Activated B cell treated with CpG ODN at 0.5 μM for 24 hours (primary cell): ENCODE data around the gene CDC27. TPM values are rescaled to one million over a fixed set of nuclear protein-coding genes. Genes with fewer than 3 reads are reported as not detected.

Experiments used
- ATAC-seq: fragments of 200-7000 bp; cut with Tn5 transposase; one replicate; pipeline ENCODE4 v1.10.0; 2021; ENCODE audit warnings: low read depth, mild to moderate bottlenecking, moderate library complexity
- CTCF ChIA-PET: fragments of 350-600 bp; sonication (Branson Sonifier 250); formaldehyde crosslinking; loops from one replicate; lab custom pipeline; 2021; ENCODE audit warnings: antibody characterized with exemption; lab: Charles Lee
- POLR2A ChIA-PET: fragments of 350-600 bp; sonication (Branson Sonifier 250); formaldehyde crosslinking; loops from one replicate; lab custom pipeline; 2021; ENCODE audit warnings: antibody characterized with exemption; lab: Charles Lee
- DNase-seq: peaks from one replicate; pipeline ENCODE4 v3.0.0; 2022
- H3K27ac Mint-ChIP-seq: one replicate; pipeline ENCODE4 v1.8.0; 2020; ENCODE audit warnings: mixed read lengths
- H3K27me3 Mint-ChIP-seq: one replicate; pipeline ENCODE4 v1.8.0; 2021; ENCODE audit warnings: mixed read lengths
- H3K36me3 Mint-ChIP-seq: one replicate; pipeline ENCODE4 v1.8.0; 2021; ENCODE audit warnings: low read depth, mixed read lengths
- H3K4me1 Mint-ChIP-seq: one replicate; pipeline ENCODE4 v1.8.0; 2021; ENCODE audit warnings: mixed read lengths
- H3K4me3 Mint-ChIP-seq: one replicate; pipeline ENCODE4 v1.8.0; 2020; ENCODE audit warnings: mild to moderate bottlenecking, mixed read lengths
- H3K9me3 Mint-ChIP-seq: one replicate; pipeline ENCODE4 v1.8.0; 2020; ENCODE audit warnings: mixed read lengths
- CTCF ChIP-seq: fragments of 200-600 bp; IDR thresholded peaks from one replicate; pipeline ENCODE4 v1.8.0; 2022; ENCODE audit warnings: antibody characterized with exemption, mild to moderate bottlenecking
- intact Hi-C: fragments of 100-400 bp; cut with micrococcal nuclease; formaldehyde crosslinking; loops from one replicate; pipeline ENCODE4 v1.15.1; 2024
- total RNA-seq: library from RNA; stranded (reverse); gene quantifications from 2 replicates; pipeline ENCODE4 v1.2.3, GENCODE V29; 2022

The CDC27 gene
- total RNA-seq, 1 donor from 2014 or later: 72.5 TPM

- Mint-ChIP-seq H3K9me3 (no peaks in the 10 kb centered on the region), H3K36me3 (no peaks in the 10 kb centered on the region), H3K4me3 (no peak overlapping the region), H3K27ac (no peak overlapping the region), H3K4me1 (peaks cover 26% of the 10 kb centered on the region), H3K27me3 (no peaks in the 10 kb centered on the region)
- DNase-seq (no peak), ATAC-seq (no peak)
- no peak for TF ChIP-seq CTCF
- intact Hi-C loops: no loop called here
- ChIA-PET CTCF (interaction anchor here (0.8 to 4.6 kb wide), 2 partner anchors 83 kb away, joined by 3 to 129 read pairs; no protein-coding TSS in a partner anchor), POLR2A (no interaction called here)
Measured at GRCh38 chr17:47232465-47232864, 43.4 kb upstream of the CDC27 start.

DNA sequence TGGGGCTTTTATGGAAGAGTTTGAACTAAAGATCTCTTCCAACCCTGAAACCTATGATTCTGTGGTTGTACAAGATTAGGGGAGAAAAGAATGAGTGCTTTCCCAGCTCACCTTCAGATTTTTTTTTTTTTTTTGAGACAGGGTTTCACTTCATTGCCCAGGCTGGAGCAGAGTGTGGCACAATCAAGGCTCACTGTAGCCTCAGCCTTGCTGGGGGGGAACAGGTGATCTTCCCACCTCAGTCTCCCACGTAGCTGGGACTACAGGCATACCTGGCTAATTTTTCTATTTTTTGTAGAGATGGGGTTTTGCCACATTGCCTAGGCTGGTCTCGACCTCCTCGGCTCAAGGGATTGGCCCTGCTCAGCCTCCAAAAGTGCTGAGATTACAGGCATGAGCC lies 42.8 kb upstream of the CDC27 start:
- ChIA-PET POLR2A (interaction anchor here (0.9 to 1.9 kb wide), 2 partner anchors 24 to 84 kb away, joined by 3 to 17 read pairs; no protein-coding TSS in a partner anchor), CTCF (interaction anchor here (1.8 to 4.6 kb wide), 3 partner anchors 80 to 93 kb away, joined by 7 to 129 read pairs (median 8); partner anchors contain the start of gene EFCAB13)
- no peak overlapping the region for H3K4me3 Mint-ChIP-seq
- H3K36me3 Mint-ChIP-seq: no peaks in the 10 kb centered on the region
- DNase-seq (no peak), ATAC-seq (no peak)
- TF ChIP-seq CTCF: no peak
- H3K4me1 Mint-ChIP-seq: peaks cover 26% of the 10 kb centered on the region
- no peak overlapping the region for H3K27ac Mint-ChIP-seq
- no peaks in the 10 kb centered on the region for H3K27me3 Mint-ChIP-seq
- intact Hi-C loops: loop anchor here (2.0 kb wide), 1 partner anchor 55 kb away; no protein-coding TSS in a partner anchor
- H3K9me3 Mint-ChIP-seq: no peaks in the 10 kb centered on the region

GRCh38 chr17:47231334-47231733 lies 42.2 kb upstream of the CDC27 start:
- H3K27ac Mint-ChIP-seq: peak overlapping the region; percentile 30
- ChIA-PET POLR2A (interaction anchor here (0.7 to 3.0 kb wide), 5 partner anchors 24 to 93 kb away, joined by 3 to 27 read pairs (median 11); partner anchors contain the start of gene EFCAB13), CTCF (interaction anchor here (0.7 to 4.6 kb wide), 7 partner anchors 26 to 93 kb away, joined by 3 to 129 read pairs (median 4); partner anchors contain the start of gene EFCAB13)
- no peaks in the 10 kb centered on the region for H3K27me3 Mint-ChIP-seq
- no peaks in the 10 kb centered on the region for H3K36me3 Mint-ChIP-seq
- peaks cover 26% of the 10 kb centered on the region for H3K4me1 Mint-ChIP-seq
- H3K9me3 Mint-ChIP-seq: no peaks in the 10 kb centered on the region
- no peak for TF ChIP-seq CTCF
- H3K4me3 Mint-ChIP-seq: peak overlapping the region; percentile 56
- intact Hi-C loops: loop anchor here (2.0 kb wide), 1 partner anchor 55 kb away; no protein-coding TSS in a partner anchor
- ATAC-seq (no peak), DNase-seq (no peak)

DNA sequence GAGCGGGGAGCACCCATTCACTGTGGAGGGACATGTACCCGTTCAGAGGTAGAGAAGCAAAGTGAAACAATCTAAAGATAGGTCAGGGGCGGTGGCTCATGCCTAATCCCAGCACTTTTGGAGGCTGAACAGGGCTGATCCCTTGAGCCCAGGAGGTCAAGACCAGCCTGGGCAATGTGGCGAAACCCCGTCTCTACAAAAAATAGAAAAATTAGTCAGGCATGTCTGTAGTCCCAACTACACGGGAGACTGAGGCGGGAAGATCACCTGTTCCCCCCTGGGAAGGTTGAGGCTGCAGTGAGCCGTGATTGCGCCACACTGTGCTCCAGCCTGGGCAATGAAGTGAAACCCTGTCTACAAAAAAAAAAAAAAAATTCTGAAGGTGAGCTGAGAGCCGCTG lies 41.8 kb upstream of the CDC27 start:
- Mint-ChIP-seq H3K9me3 (no peaks in the 10 kb centered on the region), H3K4me3 (peak overlapping the region; percentile 56), H3K36me3 (no peaks in the 10 kb centered on the region), H3K27me3 (no peaks in the 10 kb centered on the region), H3K27ac (peak overlapping the region; percentile 30), H3K4me1 (peaks cover 26% of the 10 kb centered on the region)
- DNase-seq: no peak
- ChIA-PET CTCF (interaction anchor here (0.7 to 4.6 kb wide), 12 partner anchors 10 to 384 kb away, joined by 3 to 129 read pairs (median 4); partner anchors contain the start of gene EFCAB13), POLR2A (interaction anchor here (0.7 to 3.0 kb wide), 6 partner anchors 23 to 93 kb away, joined by 3 to 27 read pairs (median 8); partner anchors contain the start of gene EFCAB13)
- ATAC-seq: peak; percentile 35
- intact Hi-C loops: loop anchor here (1.0 to 2.0 kb wide), 3 partner anchors 23 to 384 kb away; no protein-coding TSS in a partner anchor
- no peak for TF ChIP-seq CTCF
